Measurements from ENCODE around the gene ZNF780A. TPM values are rescaled to one million over a fixed set of nuclear protein-coding genes. Genes with fewer than 3 reads are reported as not detected.
A peak's percentile ranks its signal among the peaks of the same experiment; 100 is the strongest.
"Not testable (repeated sequence)": the region's sequence is repeated elsewhere in the genome, so short reads cannot be mapped to it uniquely, and the experiment has no call there.

The ZNF780A gene
- total RNA-seq, 4 donors from 2014 or later: 9.4 to 22.1 (median 15.5) TPM

GRCh38 chr19:40055049-40055448, 35.7 kb downstream of the ZNF780A start:
- Histone ChIP-seq H3K27ac (peak overlapping the region in 3 of 4 donors; percentile 81 to 83 (median 81)), H3K4me1 (peaks cover 0 to 28% (median 6%) of the 10 kb centered on the region in 3 donors), H3K4me3 (peak overlapping the region; percentile 65 to 89), H3K36me3 (peaks cover 0 to 9% of the 10 kb centered on the region in 2 donors), H3K9me3 (peaks cover 0 to 34% (median 0%) of the 10 kb centered on the region in 3 donors), H3K27me3 (no peaks in the 10 kb centered on the region)
- 14 to 29% methylated on average over 8 to 10 of the region's 10 CpGs for WGBS, 2 donors (ENCODE audit: low coverage in 1 of 2)
- TF ChIP-seq EP300 (IDR thresholded peaks at IDR 0.05) (no peak), POLR2A (IDR thresholded peaks at IDR 0.05) (no peak), POLR2AphosphoS5 (IDR thresholded peaks at IDR 0.05) (no peak), CTCF (IDR thresholded peaks at IDR 0.05) (no peak)
- ATAC-seq: no peak

GRCh38 chr19:40054632-40055031, 36.1 kb downstream of the ZNF780A start:
- H3K4me1 ChIP-seq: peaks cover 0 to 28% (median 6%) of the 10 kb centered on the region in 3 donors
- 62 to 66% methylated on average over 7 to 9 of the region's 9 CpGs for WGBS, 2 donors (ENCODE audit: low coverage in 1 of 2)
- peak overlapping the region in 3 of 4 donors; percentile 81 to 83 (median 81) for H3K27ac ChIP-seq
- no peak for ATAC-seq
- H3K36me3 ChIP-seq: peaks cover 0 to 13% of the 10 kb centered on the region in 2 donors
- H3K9me3 ChIP-seq: peaks cover 0 to 34% (median 0%) of the 10 kb centered on the region in 3 donors
- H3K27me3 ChIP-seq: no peaks in the 10 kb centered on the region
- TF ChIP-seq POLR2A (IDR thresholded peaks at IDR 0.05) (no peak), CTCF (IDR thresholded peaks at IDR 0.05) (no peak), POLR2AphosphoS5 (IDR thresholded peaks at IDR 0.05) (no peak), EP300 (IDR thresholded peaks at IDR 0.05) (no peak)
- peak overlapping the region; percentile 65 to 89 for H3K4me3 ChIP-seq

- TF ChIP-seq CTCF (IDR thresholded peaks at IDR 0.05): no peak
- TF ChIP-seq POLR2AphosphoS5 (IDR thresholded peaks at IDR 0.05): no peak
- TF ChIP-seq POLR2A (IDR thresholded peaks at IDR 0.05): no peak
- no peak for TF ChIP-seq EP300 (IDR thresholded peaks at IDR 0.05)
- WGBS, 2 donors (ENCODE audit: low coverage in 1 of 2): 92 to 96% methylated on average over 2 of the region's 2 CpGs
- Histone ChIP-seq H3K9me3 (peaks cover 0 to 31% (median 0%) of the 10 kb centered on the region in 3 donors), H3K27ac (no peak overlapping the region), H3K27me3 (no peaks in the 10 kb centered on the region), H3K36me3 (peaks cover 3 to 24% of the 10 kb centered on the region in 2 donors), H3K4me3 (no peak overlapping the region), H3K4me1 (peaks cover 0 to 28% (median 6%) of the 10 kb centered on the region in 3 donors)
- no peak for ATAC-seq
Measured at GRCh38 chr19:40053491-40053890, 37.3 kb downstream of the ZNF780A start.

GRCh38 chr19:40041718-40042117, 49.0 kb downstream of the ZNF780A start:
- H3K4me3 ChIP-seq, H3K4me1 ChIP-seq, H3K27me3 ChIP-seq, ATAC-seq, H3K27ac ChIP-seq: not testable (repeated sequence)
- peaks cover 0 to 57% (median 2%) of the 10 kb centered on the region in 3 donors for H3K9me3 ChIP-seq
- WGBS, 2 donors (ENCODE audit: low coverage in 1 of 2): 100% methylated on average over 1 of the region's 1 CpG
- H3K36me3 ChIP-seq: peaks cover 17 to 44% of the 10 kb centered on the region in 2 donors

GRCh38 chr19:40038047-40038446, 52.7 kb downstream of the ZNF780A start:
- ATAC-seq: not testable (repeated sequence)

GRCh38 chr19:40035996-40036395, 54.7 kb downstream of the ZNF780A start:
- Histone ChIP-seq H3K27me3 (no peaks in the 10 kb centered on the region), H3K4me3 (no peak overlapping the region), H3K36me3 (peaks cover 0 to 41% of the 10 kb centered on the region in 2 donors), H3K9me3 (peaks cover 6 to 70% (median 11%) of the 10 kb centered on the region in 3 donors), H3K4me1 (no peaks in the 10 kb centered on the region), H3K27ac (no peak overlapping the region)
- no peak for ATAC-seq
- WGBS, 2 donors (ENCODE audit: low coverage in 1 of 2): 96% methylated on average over 4 of the region's 4 CpGs
- TF ChIP-seq CTCF (IDR thresholded peaks at IDR 0.05): no peak

More at GRCh38 chr19:40038047-40038446, 52.7 kb downstream of the ZNF780A start:
- WGBS, 2 donors (ENCODE audit: low coverage in 1 of 2): 100% methylated on average over 1 of the region's 3 CpGs; no CpG with 5 or more reads in 1 of the 2 donors
- H3K4me3 ChIP-seq, H3K4me1 ChIP-seq, H3K27me3 ChIP-seq, H3K27ac ChIP-seq: not testable (repeated sequence)
- Histone ChIP-seq H3K36me3 (peaks cover 0 to 37% of the 10 kb centered on the region in 2 donors), H3K9me3 (peaks cover 3 to 57% (median 4%) of the 10 kb centered on the region in 3 donors)

Data from gastroesophageal sphincter (tissue), 4 donors.